H1 (cell line): Measurements from ENCODE around the gene ABCC4. TPM values are rescaled to one million over a fixed set of nuclear protein-coding genes. Genes with fewer than 3 reads are reported as not detected.

ENCODE experiments used
- ASH2L ChIP-seq: fragments of 200-600, 300-600 bp; sonication (generic); IDR thresholded peaks from one replicate; pipeline ENCODE4 v1.7.1; 2017; ENCODE audit warnings: low read length
- BACH1 ChIP-seq: IDR thresholded peaks from 2 replicates; pipeline ENCODE4 v1.6.1; 2012; ENCODE audit warnings: low read length, improper control_type of control experiment
- CHD1 ChIP-seq: IDR thresholded peaks from 2 replicates; pipeline ENCODE4 v1.6.1; 2012; ENCODE audit warnings: low read depth, low read length, improper control_type of control experiment
- NANOG ChIP-seq: IDR thresholded peaks from 2 replicates; pipeline ENCODE4 v1.6.1; 2011; ENCODE audit warnings: low read length, low read depth, mild to moderate bottlenecking, inconsistent platforms; ENCODE audit not compliant: insufficient read depth, poor library complexity, severe bottlenecking
- PHF8 ChIP-seq: fragments of 200-600 bp; sonication (generic); conservative IDR thresholded peaks from 2 replicates; pipeline ENCODE4 v1.7.1; 2012; ENCODE audit warnings: low read depth, mild to moderate bottlenecking, inconsistent platforms, low read length, moderate library complexity
- RXRA ChIP-seq: IDR thresholded peaks from 2 replicates; pipeline ENCODE4 v1.6.1; 2011; ENCODE audit warnings: low read depth, mild to moderate bottlenecking, low read length, moderate library complexity; ENCODE audit not compliant: insufficient read depth
- SAP30 ChIP-seq: fragments of 300-600 bp; sonication (generic); IDR thresholded peaks from 2 replicates; pipeline ENCODE4 v1.7.1; 2012; ENCODE audit warnings: low read length, moderate library complexity, mild to moderate bottlenecking, inconsistent platforms; ENCODE audit not compliant: insufficient read depth, insufficient replicate concordance
- polyA plus RNA-seq, 7 experiments: library from polyadenylated mRNA; depleted of rRNA in 3 of 7; stranded (reverse) in 5 of 7; unstranded in 2 of 7; fragments of >200 nt in 5 of 7; fragments of 200-250 nt in 2 of 7; gene quantifications; 1 replicate in 5 of 7; 2 replicates in 1 of 7; 4 replicates in 1 of 7; pipeline versions ENCODE4 v1.2.1 to v1.2.3, GENCODE V29; 2011 to 2013; ENCODE audit warnings: missing spikeins in 2 of 7, mixed read lengths in 2 of 7
- total RNA-seq: library from RNA; stranded (reverse); fragmentation: NEBNext Ultra II Directional; extraction: Animal tissue kit (Norgen Biotek cat#: 25700); gene quantifications from 2 replicates; pipeline ENCODE4 v1.2.1, GENCODE V29; 2021

Gene ABCC4
- total and polyA plus RNA-seq, 2 of the 8 experiments (the other 6 are each of a cell fraction or from before 2014, with no cell fraction given), result 4.0 to 14.1 TPM

GRCh38 chr13:95150555-95150954 lies 150.7 kb downstream of the ABCC4 start (continued):
- TF ChIP-seq PHF8, result no peak
- no peak for TF ChIP-seq RXRA
- no peak for TF ChIP-seq BACH1
- TF ChIP-seq CHD1, result no peak
- TF ChIP-seq ASH2L, result no peak
- TF ChIP-seq NANOG, result no peak
- TF ChIP-seq SAP30, result no peak
